Right lung (tissue), 5 donors: ENCODE measurements around the gene PPFIBP1. TPM values are rescaled to one million over a fixed set of nuclear protein-coding genes. Genes with fewer than 3 reads are reported as not detected.
A peak's percentile ranks its signal among the peaks of the same experiment; 100 is the strongest.
"Not testable (repeated sequence)": the region's sequence is repeated elsewhere in the genome, so short reads cannot be mapped to it uniquely, and the experiment has no call there.

Source experiments
- DNase-seq, 2 donors: peaks; one replicate each; pipeline ENCODE4 v3.0.0-alpha.2; 2013
- polyA plus RNA-seq, 5 donors: library from polyadenylated mRNA; unstranded; fragments of 120-200 nt; gene quantifications; one replicate each; pipeline versions ENCODE4 v1.2.1 to v1.2.3, GENCODE V29; 2013; ENCODE audit warnings: inconsistent platforms in 1 of 5, low replicate concordance in 1 of 5; ENCODE audit not compliant: insufficient read length in 5 of 5, insufficient read depth in 1 of 5

The PPFIBP1 gene
- polyA plus RNA-seq, 5 donors: 51.4 to 120 (median 96.6) TPM

DNA sequence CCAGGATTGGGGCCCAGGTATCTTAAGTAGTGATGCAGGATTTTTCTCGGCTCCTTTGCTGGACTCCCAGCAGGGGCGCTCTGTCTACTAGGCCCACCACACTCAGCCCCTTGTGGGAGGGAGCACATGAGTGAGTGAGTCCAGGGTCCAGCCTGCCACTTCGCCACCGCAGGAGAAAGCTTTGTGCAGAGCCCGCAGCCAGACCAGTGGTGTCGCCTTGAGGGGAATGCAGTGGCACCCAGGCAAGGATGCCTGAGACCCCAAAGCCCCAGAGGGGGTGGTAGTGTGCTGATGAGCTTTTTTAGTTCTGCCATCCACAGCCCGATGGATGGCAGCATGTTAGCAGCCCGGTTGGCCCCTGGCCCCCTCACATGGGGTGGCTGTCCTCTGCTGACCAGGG lies 181.3 kb downstream of the PPFIBP1 start:
- DNase-seq: no peak

DNA sequence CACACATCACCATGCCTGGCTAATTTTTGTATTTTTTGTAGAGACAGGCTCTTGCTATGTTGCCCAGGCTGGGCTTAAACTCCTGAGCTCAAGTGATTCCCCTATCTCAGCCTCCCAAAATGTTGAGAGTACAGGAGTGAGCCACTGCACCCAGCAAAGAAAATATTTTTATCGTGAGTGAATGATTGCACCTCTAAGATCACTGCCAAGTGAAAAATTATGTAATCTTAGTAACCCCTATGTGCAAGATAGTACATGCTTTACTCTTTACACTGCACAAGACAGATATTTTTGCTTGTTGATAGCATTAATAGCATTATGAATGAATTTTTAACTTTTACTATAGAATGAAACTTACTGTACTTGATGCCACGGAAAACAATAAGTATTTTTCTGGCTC lies 183.2 kb downstream of the PPFIBP1 start:
- DNase-seq: no peak

DNA sequence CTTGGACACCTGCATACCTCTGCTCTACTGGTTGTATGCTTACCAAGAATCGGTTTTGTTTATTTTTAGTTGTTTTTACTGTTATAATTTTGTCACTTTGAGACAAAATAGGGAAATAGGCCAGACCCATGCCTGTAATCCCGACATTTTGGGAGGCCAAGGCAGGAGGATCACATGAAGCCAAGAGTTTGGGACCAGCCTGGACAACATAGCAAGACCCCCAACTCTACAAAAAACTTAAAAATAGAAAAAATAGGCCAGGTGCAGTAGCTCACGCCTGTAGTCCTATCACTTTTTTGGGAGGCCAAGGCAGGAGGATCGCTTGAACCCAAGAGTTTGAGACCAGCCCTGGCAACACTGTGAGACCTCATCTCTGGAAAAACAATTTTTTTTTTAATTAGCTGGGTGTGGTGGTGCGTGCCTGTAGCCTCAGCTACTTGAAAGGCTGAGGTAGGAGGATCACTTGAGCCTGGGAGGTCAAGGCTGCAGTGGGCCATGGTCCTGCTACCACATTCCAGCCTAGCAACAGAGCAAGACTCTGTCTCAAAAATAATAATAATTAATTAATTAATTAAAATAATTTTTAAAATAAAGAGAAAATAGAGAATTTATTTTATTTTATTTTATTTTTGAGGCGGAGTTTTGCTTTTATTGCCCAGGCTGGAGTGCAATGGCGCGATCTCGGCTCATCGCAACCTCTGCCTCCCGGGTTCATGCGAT lies 185.4 kb downstream of the PPFIBP1 start:
- no peak for DNase-seq

DNA sequence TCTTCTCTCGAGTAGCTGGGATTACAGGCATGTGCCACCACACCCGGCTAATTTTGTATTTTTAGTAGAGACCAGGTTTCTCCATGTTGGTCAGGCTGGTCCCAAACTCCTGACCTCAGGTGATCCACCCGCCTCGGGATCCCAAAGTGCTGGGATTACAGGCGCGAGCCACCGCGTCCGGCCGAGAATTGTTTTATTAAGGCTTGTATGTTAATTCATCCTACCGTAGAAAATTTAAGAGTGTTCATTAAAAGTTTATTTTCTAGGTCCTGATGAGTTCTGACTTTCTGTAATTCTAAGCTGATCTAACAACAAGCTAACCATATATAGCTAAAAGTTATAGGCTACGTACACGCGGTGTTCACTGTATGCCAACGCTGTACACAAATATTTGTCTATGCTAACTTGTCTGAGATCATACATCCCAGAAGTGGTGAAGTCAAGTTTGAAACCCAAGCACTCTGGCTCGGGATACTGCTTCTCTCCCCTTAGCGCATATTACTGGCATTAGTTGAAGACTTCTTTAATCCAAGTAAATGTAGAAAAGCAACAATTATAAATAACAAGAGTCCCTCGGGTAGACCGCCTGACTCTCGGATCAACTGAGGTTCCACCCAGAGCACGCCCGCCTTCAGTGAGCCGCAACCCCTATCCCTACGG lies 186.1 kb downstream of the PPFIBP1 start:
- no peak for DNase-seq

DNA sequence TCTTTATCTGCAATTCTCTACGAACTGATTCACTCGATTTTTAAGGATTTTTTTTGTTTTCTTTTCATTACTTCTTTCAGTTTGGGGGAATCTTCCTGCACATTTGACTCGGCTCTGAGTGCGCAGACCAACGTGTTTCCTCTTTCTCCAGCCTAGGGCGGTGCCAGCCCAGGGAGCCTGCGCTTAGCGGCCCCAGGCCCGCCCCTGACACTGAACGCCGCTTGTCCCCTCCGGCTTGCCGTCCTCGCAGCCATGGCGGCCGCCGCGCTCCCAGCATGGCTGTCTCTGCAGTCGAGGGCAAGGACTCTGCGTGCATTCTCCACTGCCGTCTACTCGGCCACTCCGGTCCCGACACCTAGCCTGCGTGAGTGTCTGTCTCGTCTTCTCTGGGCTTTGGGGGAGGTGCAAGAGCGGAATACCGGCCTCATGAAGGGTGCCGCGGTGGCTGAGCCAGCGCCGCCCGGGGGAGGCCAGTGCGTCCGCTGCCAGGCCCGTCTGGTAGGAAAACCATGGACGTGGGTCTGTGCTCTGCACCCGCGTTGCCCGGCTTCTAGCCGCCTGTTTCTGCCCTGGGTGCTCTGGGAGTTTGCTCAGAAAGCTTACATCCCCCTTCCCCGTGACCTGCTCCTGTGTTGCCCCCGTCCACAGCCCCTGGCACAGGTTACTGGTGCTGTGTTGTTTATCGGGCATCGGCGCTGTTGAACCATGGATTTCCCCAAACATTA lies 186.7 kb downstream of the PPFIBP1 start, which contains the start of gene MRPS35:
Gene MRPS35, plus strand, starts transcription at position 241 of the 725 bp plus-strand sequence. Its CDS starts 12 bp downstream, at position 253.
- peak; percentile 90 to 91 for DNase-seq

DNA sequence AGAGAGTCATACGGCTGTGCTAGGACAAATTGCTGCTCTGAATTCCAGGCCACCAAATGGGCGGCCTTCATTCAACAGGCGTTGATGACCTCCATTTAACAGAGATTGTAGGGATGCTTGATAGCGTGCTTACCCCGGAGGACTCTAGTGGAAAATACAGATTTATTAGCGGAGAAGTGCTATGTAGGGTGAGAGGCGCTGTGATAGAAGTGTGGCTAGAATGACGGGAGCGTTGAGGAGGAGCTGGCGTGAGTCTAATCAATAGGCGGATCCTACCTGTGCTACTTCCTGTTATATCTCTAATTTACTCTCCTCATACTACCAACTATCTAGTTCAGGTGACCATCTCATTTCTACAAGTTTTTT lies 187.3 kb downstream of the PPFIBP1 start:
- no peak for DNase-seq

DNA sequence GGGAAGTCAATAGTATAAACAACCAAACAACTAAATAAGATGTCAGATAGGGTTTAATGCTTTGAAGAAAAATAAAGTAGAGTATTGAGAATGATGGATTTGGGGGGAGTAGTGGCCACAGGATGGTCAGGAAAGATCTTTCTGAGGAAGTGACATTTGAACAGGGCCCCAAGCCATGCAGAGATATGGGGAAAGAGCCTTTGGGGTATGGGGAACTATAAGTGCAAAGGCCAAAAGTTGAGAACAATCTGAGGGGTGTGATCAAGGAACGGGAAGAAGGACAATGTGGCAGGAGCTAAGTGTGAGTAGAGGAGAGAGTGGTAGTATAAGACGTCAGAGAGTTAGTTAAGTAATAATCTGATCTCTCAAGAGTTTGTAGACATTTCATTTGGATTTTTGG lies 188.0 kb downstream of the PPFIBP1 start:
- DNase-seq: no peak

DNA sequence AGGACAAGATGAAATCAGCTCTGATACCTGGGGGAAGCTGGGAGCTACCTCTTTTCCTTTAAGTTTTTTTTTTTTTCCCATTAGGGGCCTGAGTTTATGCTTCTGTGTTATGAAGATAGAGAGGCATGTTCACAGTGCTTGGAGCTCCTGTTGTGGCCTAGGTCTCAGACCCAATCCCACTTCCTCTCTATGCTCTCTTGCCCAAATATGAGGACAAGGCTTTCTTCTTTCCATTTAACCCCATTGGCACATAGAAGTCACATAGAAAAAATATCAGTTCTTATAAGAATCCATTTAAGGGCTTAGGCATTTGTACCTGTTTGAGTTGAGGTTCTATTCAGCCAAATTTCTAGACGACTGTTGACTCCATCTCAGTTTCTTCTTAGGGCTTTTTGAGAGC lies 199.2 kb downstream of the PPFIBP1 start:
- DNase-seq: no peak

DNA sequence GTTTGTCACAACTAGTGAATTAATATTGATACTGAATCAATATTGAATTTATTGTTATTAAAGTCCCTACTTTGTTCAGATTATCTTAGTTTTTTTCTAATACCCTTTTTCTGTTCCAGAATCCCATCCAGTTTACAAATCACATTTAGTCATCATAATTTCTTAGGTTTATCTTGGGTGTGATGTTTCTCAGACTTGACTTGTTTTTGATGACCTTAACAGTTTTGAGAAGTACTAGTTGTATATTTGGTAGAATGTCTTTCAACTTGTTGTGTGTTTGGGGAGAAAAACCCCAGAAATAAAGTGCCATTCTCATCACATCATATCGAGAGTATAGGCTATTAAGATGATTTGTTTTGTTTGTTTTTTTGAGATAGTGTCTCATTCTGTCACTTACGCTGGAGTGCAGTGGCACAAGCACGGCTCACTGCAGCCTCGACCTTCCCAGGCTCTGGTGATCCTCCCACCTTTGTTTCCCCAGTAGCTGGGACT lies 206.1 kb downstream of the PPFIBP1 start:
- no peak for DNase-seq

DNA sequence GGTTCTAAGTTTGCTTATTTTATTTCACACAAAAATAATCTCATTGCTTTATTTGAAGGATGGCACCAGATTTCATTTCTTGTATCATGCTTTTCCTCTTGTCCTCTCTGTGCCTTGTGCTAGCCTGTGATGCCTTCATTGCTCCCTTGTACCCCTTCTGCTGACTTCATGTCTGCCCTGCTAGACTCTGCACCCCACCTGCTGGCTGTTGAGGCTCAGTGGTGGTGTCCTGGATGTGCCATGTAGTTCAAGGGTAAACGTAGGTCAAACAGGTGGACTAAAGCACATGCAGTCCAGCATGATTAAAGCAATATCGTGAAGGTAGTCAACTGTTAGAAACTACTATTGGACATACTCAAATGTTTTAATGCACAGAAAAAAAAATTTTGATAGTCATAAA lies 208.3 kb downstream of the PPFIBP1 start:
- no peak for DNase-seq

DNA sequence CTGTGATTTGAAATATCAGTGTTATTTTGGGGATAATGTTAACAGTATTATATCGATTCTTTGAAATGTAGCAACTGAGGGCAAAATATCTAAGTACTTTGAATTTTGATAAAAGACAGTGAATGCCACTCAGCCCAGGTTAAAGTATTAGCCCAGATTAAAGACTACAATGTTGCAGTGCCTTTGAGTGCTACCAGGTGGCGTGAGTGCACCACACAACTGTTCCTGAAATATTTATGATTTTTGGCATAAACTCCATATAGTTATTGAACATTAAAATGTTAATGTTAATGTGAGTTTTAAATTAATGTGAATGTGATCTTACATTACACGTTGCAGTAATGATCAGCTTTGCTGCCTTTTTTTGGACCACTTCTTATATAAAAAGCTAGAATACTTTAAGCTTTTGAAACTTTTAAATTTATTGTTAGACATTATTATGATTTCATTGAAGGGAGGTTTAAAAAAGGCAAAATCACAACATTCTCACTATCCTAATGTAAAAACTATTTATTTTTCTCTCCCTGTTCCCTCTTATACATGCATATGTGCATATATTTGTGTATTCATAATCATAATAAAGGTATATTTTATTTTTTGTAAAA lies 209.1 kb downstream of the PPFIBP1 start:
- DNase-seq: peak in 1 of 2 donors; percentile 23

DNA sequence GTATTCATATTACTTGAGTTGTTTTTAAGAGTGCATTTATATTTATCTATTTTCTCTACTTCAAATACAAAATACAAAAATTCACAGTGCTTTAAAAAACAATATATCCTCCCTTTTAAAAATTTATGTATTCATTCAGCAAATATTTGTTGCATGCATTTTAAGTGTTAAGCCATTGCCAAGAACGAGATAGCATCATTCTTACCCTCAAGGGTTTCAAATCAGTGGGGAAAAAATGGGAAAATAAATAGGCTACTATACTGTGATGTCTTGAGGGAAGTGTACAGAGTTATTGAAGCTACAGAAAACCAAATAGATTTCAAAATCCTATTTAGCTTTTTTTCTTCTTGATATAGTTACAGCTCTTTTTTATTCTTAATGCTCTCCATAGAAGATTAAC lies 209.8 kb downstream of the PPFIBP1 start:
- no peak for DNase-seq

DNA sequence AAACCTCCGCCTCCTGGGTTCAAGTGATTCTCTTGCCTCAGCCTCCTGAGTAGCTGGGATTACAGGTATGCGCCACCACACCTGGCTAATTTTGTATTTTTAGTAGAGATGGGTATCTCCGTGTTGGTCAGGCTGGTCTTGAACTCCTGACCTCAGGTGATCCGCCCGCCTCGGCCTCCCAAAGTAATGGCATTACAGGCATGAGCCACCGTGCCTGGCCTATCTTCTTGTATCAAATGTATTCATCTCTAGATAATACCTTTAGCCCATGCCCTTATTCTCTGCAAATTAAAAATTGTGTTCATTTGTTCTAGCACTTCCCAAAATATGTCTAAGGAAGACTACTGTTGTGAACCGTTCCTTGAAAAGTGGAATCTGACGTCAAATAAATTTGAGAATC lies 210.3 kb downstream of the PPFIBP1 start:
- DNase-seq: not testable (repeated sequence)

DNA sequence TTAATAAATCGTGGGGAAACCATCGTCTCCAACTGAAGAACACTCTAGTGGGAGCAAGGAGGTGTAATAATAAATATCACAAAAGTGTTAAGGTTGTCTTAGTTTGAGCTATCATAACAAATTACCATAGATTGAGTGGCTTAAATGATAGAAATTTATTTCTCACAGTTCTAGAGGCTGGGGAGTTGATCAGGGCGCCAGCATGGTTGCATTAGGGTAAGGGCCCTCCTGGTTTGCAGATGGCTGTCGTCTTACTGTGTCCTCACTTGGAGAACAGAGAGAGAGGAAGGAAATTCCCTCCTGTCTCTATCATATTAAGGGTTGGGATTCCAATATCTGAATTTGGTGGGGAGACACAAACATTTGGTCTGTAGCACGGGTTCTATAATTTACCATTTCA lies 219.6 kb downstream of the PPFIBP1 start:
- no peak for DNase-seq

Other genes with a start within 250 kb of the PPFIBP1 start
- gene BMAL2, start 191.4 kb upstream of the PPFIBP1 start, polyA plus RNA-seq: 1 to 10 TPM; 2.5 to 4.6 (median 3.4) TPM
- under 1 TPM; 0.15 to 0.56 (median 0.22) TPM for gene SMCO2, start 77.5 kb upstream of the PPFIBP1 start, polyA plus RNA-seq
- gene REP15, start 172.2 kb downstream of the PPFIBP1 start, polyA plus RNA-seq: 1 to 10 TPM; 2.6 to 3.3 (median 3.0) TPM
- gene MRPS35, start 186.6 kb downstream of the PPFIBP1 start, polyA plus RNA-seq: 10 to 100 TPM; 49.0 to 65.7 (median 54.8) TPM